ENCODE results near the gene KRT7.

The KRT7 gene

DNA sequence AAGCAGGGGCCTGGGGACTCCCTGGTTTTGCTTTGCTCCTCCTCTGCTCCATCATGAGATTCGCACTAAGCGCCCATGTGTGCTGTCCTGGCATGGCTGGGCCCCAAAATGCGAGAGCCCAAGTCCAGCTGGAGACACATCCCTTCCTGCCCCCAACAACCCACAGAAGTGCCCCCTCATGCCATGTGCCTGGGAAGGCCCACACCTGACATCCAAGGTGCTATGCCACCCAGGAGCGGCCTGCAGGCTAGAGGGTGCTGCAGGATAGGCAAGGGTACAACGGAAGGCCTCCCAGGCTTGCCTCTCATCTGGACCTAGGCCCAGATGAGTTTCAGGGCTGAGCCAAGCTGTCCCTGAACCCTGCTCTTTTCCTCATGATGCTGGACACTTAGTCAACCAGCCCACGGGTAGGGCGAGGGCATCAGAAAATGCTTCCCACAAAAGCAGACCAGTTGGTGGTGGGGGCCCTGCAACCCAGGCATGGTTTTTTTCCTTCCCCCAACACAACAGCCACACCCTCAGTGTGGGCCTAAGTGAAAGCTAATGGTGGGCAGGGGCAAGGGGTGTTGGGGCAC is 28.0 kb upstream of the KRT7 start:
- Histone ChIP-seq H4K20me1 (ENCODE audit: control insufficient read depth, insufficient read depth, low read depth, low read length) (no peaks in the 10 kb centered on the region), H3F3A (ENCODE audit: control insufficient read depth, insufficient read depth) (no peaks in the 10 kb centered on the region), H3K36me3 (ENCODE audit: control insufficient read depth, low read length) (no peaks in the 10 kb centered on the region), H3K27me3 (ENCODE audit: control insufficient read depth, low read length) (peaks cover 2% of the 10 kb centered on the region; the same call in 1 of the 2 replicates), H3K4me1 (ENCODE audit: control insufficient read depth, low read length) (no peaks in the 10 kb centered on the region), H3K27ac (ENCODE audit: low read depth, low read length) (no peak overlapping the region), H3K4me3 (ENCODE audit: low read length) (no peak overlapping the region), H3K9me3 (ENCODE audit: control insufficient read depth, insufficient read depth, low read length) (no peaks in the 10 kb centered on the region), H3K79me2 (ENCODE audit: control insufficient read depth, low read length) (no peaks in the 10 kb centered on the region), H3K9me2 (replicated peaks; ENCODE audit: control insufficient read depth, low read length) (no peaks in the 10 kb centered on the region), H3K4me2 (ENCODE audit: low read length) (no peak overlapping the region)
- TF ChIP-seq EZH2phosphoT487 (IDR thresholded peaks at IDR 0.05; ENCODE audit: borderline replicate concordance, low read length), result no peak
- TF ChIP-seq, protein P1, sequence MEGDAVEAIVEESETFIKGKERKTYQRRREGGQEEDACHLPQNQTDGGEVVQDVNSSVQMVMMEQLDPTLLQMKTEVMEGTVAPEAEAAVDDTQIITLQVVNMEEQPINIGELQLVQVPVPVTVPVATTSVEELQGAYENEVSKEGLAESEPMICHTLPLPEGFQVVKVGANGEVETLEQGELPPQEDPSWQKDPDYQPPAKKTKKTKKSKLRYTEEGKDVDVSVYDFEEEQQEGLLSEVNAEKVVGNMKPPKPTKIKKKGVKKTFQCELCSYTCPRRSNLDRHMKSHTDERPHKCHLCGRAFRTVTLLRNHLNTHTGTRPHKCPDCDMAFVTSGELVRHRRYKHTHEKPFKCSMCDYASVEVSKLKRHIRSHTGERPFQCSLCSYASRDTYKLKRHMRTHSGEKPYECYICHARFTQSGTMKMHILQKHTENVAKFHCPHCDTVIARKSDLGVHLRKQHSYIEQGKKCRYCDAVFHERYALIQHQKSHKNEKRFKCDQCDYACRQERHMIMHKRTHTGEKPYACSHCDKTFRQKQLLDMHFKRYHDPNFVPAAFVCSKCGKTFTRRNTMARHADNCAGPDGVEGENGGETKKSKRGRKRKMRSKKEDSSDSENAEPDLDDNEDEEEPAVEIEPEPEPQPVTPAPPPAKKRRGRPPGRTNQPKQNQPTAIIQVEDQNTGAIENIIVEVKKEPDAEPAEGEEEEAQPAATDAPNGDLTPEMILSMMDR (IDR thresholded peaks at IDR 0.05; ENCODE audit: low read depth, low read length, poor library complexity, severe bottlenecking), result no peak

DNA sequence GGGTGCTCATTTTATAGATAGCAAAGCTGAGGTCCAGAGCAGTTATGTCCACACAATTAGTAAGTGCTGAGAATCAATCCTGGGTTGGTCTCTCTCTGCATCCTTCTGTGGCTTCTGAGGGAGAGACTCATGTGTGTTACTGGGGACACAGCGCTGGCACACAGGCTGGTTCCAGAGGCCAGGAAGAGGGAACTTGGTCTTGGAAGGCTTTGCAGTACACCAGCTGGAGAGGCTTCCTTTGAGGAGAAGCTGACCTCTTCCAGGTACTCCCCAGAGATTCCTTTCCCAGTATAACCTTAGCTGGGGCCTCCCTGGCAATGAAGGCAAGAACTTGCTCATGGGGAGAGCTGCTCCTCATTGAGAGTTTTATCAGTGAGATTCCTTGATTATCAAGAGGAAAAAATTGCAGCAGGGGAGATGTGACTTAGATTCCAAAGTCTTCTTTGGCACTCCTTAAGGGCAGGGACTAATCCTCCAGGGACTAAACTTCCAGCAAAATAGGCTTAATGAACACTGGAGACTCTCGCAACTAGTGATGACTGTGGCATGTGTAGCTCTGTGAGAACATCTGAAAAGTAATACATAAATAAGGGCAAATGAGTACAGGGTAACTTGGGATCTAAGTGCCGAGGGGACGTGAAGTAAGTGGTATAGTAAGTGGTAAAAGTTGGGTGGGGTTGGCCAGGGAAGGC is 27.3 kb upstream of the KRT7 start:
- no peaks in the 10 kb centered on the region for H3K4me1 ChIP-seq (ENCODE audit: control insufficient read depth, low read length)
- TF ChIP-seq, protein P1 (IDR thresholded peaks at IDR 0.05; ENCODE audit: low read depth, low read length, poor library complexity, severe bottlenecking), result no peak
- no peak for TF ChIP-seq EZH2phosphoT487 (IDR thresholded peaks at IDR 0.05; ENCODE audit: borderline replicate concordance, low read length)

DNA sequence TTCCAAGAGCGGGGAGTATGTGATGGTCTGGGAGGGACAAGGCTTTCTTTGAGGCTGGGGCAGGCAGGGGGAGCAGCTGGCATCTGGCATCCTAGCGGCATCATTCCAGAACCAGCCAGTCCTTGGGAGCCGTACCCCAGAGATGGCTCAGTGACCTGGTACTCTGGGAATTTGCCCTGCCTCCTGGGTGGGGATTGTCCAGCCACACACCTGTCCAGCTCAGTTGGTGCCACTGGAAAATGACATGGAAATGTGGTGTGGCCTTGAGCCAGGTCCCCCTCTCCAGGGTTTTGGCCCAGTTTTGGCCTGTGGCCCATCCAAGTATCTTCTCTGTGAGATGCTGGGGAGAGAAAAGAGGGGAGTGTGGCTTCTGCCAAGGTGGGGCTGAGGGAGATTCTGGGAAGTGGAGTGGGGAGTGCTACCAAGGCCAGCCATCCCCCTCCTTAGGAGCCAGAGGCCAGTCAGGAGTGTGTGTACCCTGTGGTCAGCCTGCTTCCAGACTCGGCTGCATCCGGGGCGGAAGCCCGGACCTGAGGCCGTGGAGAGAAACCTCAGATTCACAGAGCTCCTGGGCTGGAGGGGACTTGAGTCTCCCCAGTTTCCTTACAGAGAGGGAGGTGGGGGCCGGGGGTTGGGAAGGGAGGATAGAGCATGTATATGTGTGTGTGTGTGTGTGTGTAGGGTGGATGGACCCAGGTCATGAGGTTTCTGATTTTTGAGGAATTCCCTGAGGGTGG is 26.6 kb upstream of the KRT7 start:
- H3K79me2 ChIP-seq (ENCODE audit: control insufficient read depth, low read length), result no peaks in the 10 kb centered on the region
- H3K27me3 ChIP-seq (ENCODE audit: control insufficient read depth, low read length), result peaks cover 2% of the 10 kb centered on the region; the same call in 1 of the 2 replicates
- H3K9me2 ChIP-seq (replicated peaks; ENCODE audit: control insufficient read depth, low read length), result no peaks in the 10 kb centered on the region
- TF ChIP-seq, protein P1 (IDR thresholded peaks at IDR 0.05; ENCODE audit: low read depth, low read length, poor library complexity, severe bottlenecking), result no peak
- TF ChIP-seq EZH2phosphoT487 (IDR thresholded peaks at IDR 0.05; ENCODE audit: borderline replicate concordance, low read length), result no peak
- no peaks in the 10 kb centered on the region for H3K9me3 ChIP-seq (ENCODE audit: control insufficient read depth, insufficient read depth, low read length)
- no peaks in the 10 kb centered on the region for H3K4me1 ChIP-seq (ENCODE audit: control insufficient read depth, low read length)
- H3K36me3 ChIP-seq (ENCODE audit: control insufficient read depth, low read length), result no peaks in the 10 kb centered on the region
- H4K20me1 ChIP-seq (ENCODE audit: control insufficient read depth, insufficient read depth, low read depth, low read length), result no peaks in the 10 kb centered on the region
- no peaks in the 10 kb centered on the region for H3F3A ChIP-seq (ENCODE audit: control insufficient read depth, insufficient read depth)
- H3K27ac ChIP-seq (ENCODE audit: low read depth, low read length), result no peak overlapping the region
- H3K4me2 ChIP-seq (ENCODE audit: low read length), result no peak overlapping the region
- H3K4me3 ChIP-seq (ENCODE audit: low read length), result no peak overlapping the region

More for the DNA sequence above, 27.3 kb upstream of the KRT7 start:
- Histone ChIP-seq H4K20me1 (ENCODE audit: control insufficient read depth, insufficient read depth, low read depth, low read length) (no peaks in the 10 kb centered on the region), H3K79me2 (ENCODE audit: control insufficient read depth, low read length) (no peaks in the 10 kb centered on the region), H3K27ac (ENCODE audit: low read depth, low read length) (no peak overlapping the region), H3K36me3 (ENCODE audit: control insufficient read depth, low read length) (no peaks in the 10 kb centered on the region), H3F3A (ENCODE audit: control insufficient read depth, insufficient read depth) (no peaks in the 10 kb centered on the region), H3K9me2 (replicated peaks; ENCODE audit: control insufficient read depth, low read length) (no peaks in the 10 kb centered on the region), H3K4me3 (ENCODE audit: low read length) (no peak overlapping the region), H3K27me3 (ENCODE audit: control insufficient read depth, low read length) (peaks cover 2% of the 10 kb centered on the region; the same call in 1 of the 2 replicates), H3K9me3 (ENCODE audit: control insufficient read depth, insufficient read depth, low read length) (no peaks in the 10 kb centered on the region), H3K4me2 (ENCODE audit: low read length) (no peak overlapping the region)
